ENCODE results near the gene NHERF1.

The NHERF1 gene

GRCh38 chr17:74768069-74768762 lies 19.8 kb downstream of the NHERF1 start:
- no peak for DNase-seq (ENCODE audit: low read depth)

- no peak for DNase-seq (ENCODE audit: low read depth)
These were observed 20.3 kb downstream of the NHERF1 start for GRCh38 chr17:74768763-74769114.

- DNase-seq (ENCODE audit: low read depth) = no peak
These were observed 20.9 kb downstream of the NHERF1 start for GRCh38 chr17:74769266-74769855.

GRCh38 chr17:74769856-74770497 lies 21.5 kb downstream of the NHERF1 start:
- no peak for DNase-seq (ENCODE audit: low read depth)

GRCh38 chr17:74770498-74771318 lies 22.3 kb downstream of the NHERF1 start:
- peak; percentile 56 for DNase-seq (ENCODE audit: low read depth)

- DNase-seq (ENCODE audit: low read depth) = no peak
These were observed 23.0 kb downstream of the NHERF1 start for GRCh38 chr17:74771319-74771914.

GRCh38 chr17:74772053-74772452 lies 23.6 kb downstream of the NHERF1 start:
- DNase-seq (ENCODE audit: low read depth) = no peak

- no peak for DNase-seq (ENCODE audit: low read depth)
These were observed 25.0 kb downstream of the NHERF1 start for GRCh38 chr17:74773414-74773813.

GRCh38 chr17:74773871-74774286 lies 25.5 kb downstream of the NHERF1 start:
- DNase-seq (ENCODE audit: low read depth) = no peak

GRCh38 chr17:74775409-74776043 lies 27.1 kb downstream of the NHERF1 start:
- no peak for DNase-seq (ENCODE audit: low read depth)

GRCh38 chr17:74776044-74776962 lies 27.9 kb downstream of the NHERF1 start, which contains the start of gene NAT9:
NAT9 (minus strand) TSS chr17:74776345; CDS start chr17:74775698, 647 bp downstream.
- DNase-seq (ENCODE audit: low read depth) = peak; percentile 96

GRCh38 chr17:74776990-74777389 lies 28.6 kb downstream of the NHERF1 start:
- DNase-seq (ENCODE audit: low read depth) = no peak

- DNase-seq (ENCODE audit: low read depth) = no peak
These were observed 29.6 kb downstream of the NHERF1 start for GRCh38 chr17:74777901-74778515.

- no peak for DNase-seq (ENCODE audit: low read depth)
These were observed 30.5 kb downstream of the NHERF1 start for GRCh38 chr17:74778960-74779359.

- DNase-seq (ENCODE audit: low read depth) = no peak
These were observed 31.1 kb downstream of the NHERF1 start for GRCh38 chr17:74779501-74779900.

- peak; percentile 54 for DNase-seq (ENCODE audit: low read depth)
These were observed 31.5 kb downstream of the NHERF1 start for GRCh38 chr17:74779948-74780400.

GRCh38 chr17:74780443-74781238 lies 32.2 kb downstream of the NHERF1 start:
- DNase-seq (ENCODE audit: low read depth) = no peak

GRCh38 chr17:74782571-74782970 lies 34.1 kb downstream of the NHERF1 start:
- no peak for DNase-seq (ENCODE audit: low read depth)
